ENCODE measurements around the gene NDUFA13. TPM values are rescaled to one million over a fixed set of nuclear protein-coding genes. Genes with fewer than 3 reads are reported as not detected.

The NDUFA13 gene
- polyA plus RNA-seq, 1 of the 3 experiments (the other 2 are of a cell fraction): 1,828 TPM

DNA sequence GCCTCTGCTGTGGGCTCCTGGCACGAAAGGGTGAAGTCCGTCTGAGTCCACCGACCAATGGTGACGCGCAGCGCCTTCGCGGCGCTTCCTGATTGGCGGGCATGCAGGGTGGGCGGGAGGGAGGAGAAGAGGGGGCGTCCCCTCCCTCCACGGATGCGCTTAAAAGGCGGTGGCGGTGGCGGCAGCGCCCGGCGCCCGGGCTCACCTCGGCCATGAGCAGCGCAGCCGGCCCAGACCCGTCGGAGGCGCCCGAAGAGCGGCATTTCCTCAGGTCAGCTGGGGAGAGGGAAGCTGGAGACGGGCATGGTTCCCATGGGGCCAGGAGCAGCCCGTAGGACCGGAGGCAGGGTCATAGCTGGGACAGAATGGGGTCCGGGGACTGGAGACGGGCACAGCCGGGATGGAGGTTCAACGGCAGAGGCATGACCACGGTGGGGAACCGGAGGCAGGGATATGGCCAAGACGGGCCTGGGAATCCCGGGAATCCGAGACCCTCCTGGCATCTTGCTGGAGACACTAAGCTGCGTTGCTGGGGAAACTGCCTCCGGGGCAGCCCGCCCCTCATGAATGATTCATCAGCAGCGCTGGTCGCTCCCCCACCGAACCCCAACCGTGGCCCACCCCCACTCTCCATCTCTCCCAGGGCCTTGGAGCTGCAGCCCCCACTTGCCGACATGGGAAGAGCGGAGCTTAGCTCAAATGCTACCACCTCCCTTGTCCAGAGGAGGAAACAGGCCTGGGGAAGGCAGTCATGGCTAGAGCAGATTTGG is 12.9 kb downstream of the NDUFA13 start, which contains the start of gene YJEFN3:
Gene YJEFN3 (plus strand): TSS at position 191 of the 770 bp plus-strand sequence. CDS start 22 bp downstream, at position 213.
- Histone ChIP-seq H3K4me3 (ENCODE audit: low read depth in 2 of 2, low read length in 1 of 2) (peak within 1 kb of the TSS in 1 of 2 experiments; percentile 45; a peak in 1 of 4 replicates), H2AFZ (ENCODE audit: low read depth) (no peak within 1 kb of the TSS), H3K9me2 (no peaks in the 10 kb centered on the region), H3K27me3 (ENCODE audit: insufficient read depth) (no peaks in the 10 kb centered on the region), H3F3A (replicated peaks; ENCODE audit: insufficient read depth) (peaks cover 8% of the 10 kb centered on the region), H3K4me1 (ENCODE audit: control insufficient read depth in 1 of 2, insufficient read depth in 2 of 2, low read depth in 1 of 2, low read length in 1 of 2) (peaks cover 0 to 14% of the 10 kb centered on the region in 2 experiments; a peak in 1 of 4 replicates), H3K4me2 (no peak within 1 kb of the TSS), H4K20me1 (ENCODE audit: insufficient read depth) (peaks cover 36% of the 10 kb centered on the region), H3K9me3 (no peaks in the 10 kb centered on the region), H3K36me3 (replicated peaks in 1 of 2; ENCODE audit: control insufficient read depth in 1 of 2, insufficient read depth in 2 of 2, low read length in 1 of 2) (peaks cover 5 to 16% of the 10 kb centered on the region in 2 experiments), H3K9ac (no peak within 1 kb of the TSS), H3K79me2 (ENCODE audit: insufficient read depth) (peaks cover 18% of the 10 kb centered on the region), H3K27ac (ENCODE audit: low read depth in 2 of 2, low read length in 1 of 2) (no peak within 1 kb of the TSS; a peak in 1 of 4 replicates)
- DNase-seq: peak; percentile 98
- ChIA-PET CTCF (interaction anchor here (0.6 to 15.3 kb wide), 6 partner anchors 10 to 125 kb away, joined by 3 to 258 read pairs (median 6); partner anchors contain the start of genes CILP2, GMIP and NDUFA13), POLR2A (interaction anchor here (0.6 to 2.5 kb wide), 6 partner anchors 9 to 135 kb away, joined by 3 to 15 read pairs (median 4); partner anchors contain the start of genes CILP2, GMIP, NDUFA13 and TSSK6)
- WGBS (ENCODE audit: low lambda C conversion rate): 47% methylated on average over 30 of the region's 50 CpGs
- TF ChIP-seq JUND (IDR thresholded peaks at IDR 0.05): 0 out of 2 replicates have a peak, but pooled peaks have one; percentile 5
- no peak for TF ChIP-seq CHD2 (IDR thresholded peaks at IDR 0.05; ENCODE audit: low read length, partially characterized antibody)
- TF ChIP-seq TAF1 (IDR thresholded peaks at IDR 0.05; ENCODE audit: borderline replicate concordance, low read depth, low read length): no peak
- TF ChIP-seq, protein P1, sequence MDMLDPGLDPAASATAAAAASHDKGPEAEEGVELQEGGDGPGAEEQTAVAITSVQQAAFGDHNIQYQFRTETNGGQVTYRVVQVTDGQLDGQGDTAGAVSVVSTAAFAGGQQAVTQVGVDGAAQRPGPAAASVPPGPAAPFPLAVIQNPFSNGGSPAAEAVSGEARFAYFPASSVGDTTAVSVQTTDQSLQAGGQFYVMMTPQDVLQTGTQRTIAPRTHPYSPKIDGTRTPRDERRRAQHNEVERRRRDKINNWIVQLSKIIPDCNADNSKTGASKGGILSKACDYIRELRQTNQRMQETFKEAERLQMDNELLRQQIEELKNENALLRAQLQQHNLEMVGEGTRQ (IDR thresholded peaks at IDR 0.05; ENCODE audit: borderline replicate concordance, low read depth, low read length): no peak
- TF ChIP-seq POLR2AphosphoS5 (IDR thresholded peaks at IDR 0.05; ENCODE audit: low read depth, low read length): peak; percentile 39
- no peak for TF ChIP-seq FOSL2 (IDR thresholded peaks at IDR 0.05; ENCODE audit: borderline replicate concordance, low read depth)
- TF ChIP-seq TCF12 (IDR thresholded peaks at IDR 0.05): no peak
- TF ChIP-seq EP300 (IDR thresholded peaks at IDR 0.05; ENCODE audit: borderline replicate concordance in 1 of 2, low read depth in 1 of 2, low read length in 1 of 2): no peak
- TF ChIP-seq, protein P2, sequence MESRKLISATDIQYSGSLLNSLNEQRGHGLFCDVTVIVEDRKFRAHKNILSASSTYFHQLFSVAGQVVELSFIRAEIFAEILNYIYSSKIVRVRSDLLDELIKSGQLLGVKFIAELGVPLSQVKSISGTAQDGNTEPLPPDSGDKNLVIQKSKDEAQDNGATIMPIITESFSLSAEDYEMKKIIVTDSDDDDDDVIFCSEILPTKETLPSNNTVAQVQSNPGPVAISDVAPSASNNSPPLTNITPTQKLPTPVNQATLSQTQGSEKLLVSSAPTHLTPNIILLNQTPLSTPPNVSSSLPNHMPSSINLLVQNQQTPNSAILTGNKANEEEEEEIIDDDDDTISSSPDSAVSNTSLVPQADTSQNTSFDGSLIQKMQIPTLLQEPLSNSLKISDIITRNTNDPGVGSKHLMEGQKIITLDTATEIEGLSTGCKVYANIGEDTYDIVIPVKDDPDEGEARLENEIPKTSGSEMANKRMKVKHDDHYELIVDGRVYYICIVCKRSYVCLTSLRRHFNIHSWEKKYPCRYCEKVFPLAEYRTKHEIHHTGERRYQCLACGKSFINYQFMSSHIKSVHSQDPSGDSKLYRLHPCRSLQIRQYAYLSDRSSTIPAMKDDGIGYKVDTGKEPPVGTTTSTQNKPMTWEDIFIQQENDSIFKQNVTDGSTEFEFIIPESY (IDR thresholded peaks at IDR 0.05; ENCODE audit: borderline replicate concordance, low read depth): no peak

DNA sequence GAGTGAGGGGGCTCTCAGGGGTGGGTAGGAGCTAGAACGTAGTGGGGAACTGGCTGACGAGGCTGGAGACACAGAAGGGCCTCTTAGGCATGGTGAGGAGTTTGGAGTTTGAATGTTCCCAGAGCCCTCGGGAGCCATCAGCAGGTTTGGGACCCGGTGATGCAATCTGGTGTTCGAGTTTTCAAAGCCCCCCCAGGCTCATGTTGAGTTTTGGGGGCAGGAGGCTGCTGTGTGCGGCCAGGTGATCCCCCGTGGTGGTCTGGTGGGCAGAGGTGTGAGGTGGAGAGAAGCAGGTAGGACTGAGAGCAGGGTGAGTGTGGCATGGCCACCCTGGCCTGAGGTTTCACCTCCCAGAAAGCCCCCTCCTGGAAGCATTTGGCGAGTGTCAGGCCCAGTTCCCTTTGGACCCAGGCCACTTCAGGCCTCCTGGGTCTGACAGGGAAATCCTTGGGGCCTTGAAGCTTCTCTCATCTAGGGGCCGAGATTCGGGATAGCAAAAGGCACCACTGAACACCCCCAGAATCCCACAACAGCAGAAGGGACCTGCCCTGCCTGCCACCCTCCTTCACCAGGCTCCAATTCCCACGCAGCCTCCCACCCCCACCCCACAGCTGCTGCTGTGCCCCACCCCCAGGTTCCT is 13.9 kb downstream of the NDUFA13 start:
- H3K79me2 ChIP-seq (ENCODE audit: insufficient read depth): peaks cover 8% of the 10 kb centered on the region; the same call in 1 of the 2 replicates
- no peak overlapping the region for H2AFZ ChIP-seq (ENCODE audit: low read depth)
- no peaks in the 10 kb centered on the region for H3K9me2 ChIP-seq
- TF ChIP-seq, protein P2 (IDR thresholded peaks at IDR 0.05; ENCODE audit: borderline replicate concordance, low read depth): no peak
- no peak for TF ChIP-seq NRF1 (IDR thresholded peaks at IDR 0.05; ENCODE audit: low read depth, low read length)
- TF ChIP-seq POLR2AphosphoS5 (IDR thresholded peaks at IDR 0.05; ENCODE audit: low read depth, low read length): no peak
- WGBS (ENCODE audit: low lambda C conversion rate): 100% methylated on average over 6 of the region's 11 CpGs
- CTCF ChIA-PET: interaction anchor here (1.3 to 15.3 kb wide), 7 partner anchors 9 to 110 kb away, joined by 3 to 258 read pairs (median 19); partner anchors contain the start of genes CILP2, GMIP, NDUFA13 and TSSK6
- H3K9ac ChIP-seq: no peak overlapping the region
- POLR2A ChIA-PET: interaction anchor here (0.9 to 2.5 kb wide), 3 partner anchors 11 to 114 kb away, joined by 5 to 15 read pairs (median 6); partner anchors contain the start of genes GMIP, NDUFA13 and TSSK6
- no peaks in the 10 kb centered on the region for H3K9me3 ChIP-seq
- no peak for DNase-seq
- H4K20me1 ChIP-seq (ENCODE audit: insufficient read depth): peaks cover 26% of the 10 kb centered on the region
- H3K4me2 ChIP-seq: no peak overlapping the region
- H3K27me3 ChIP-seq (ENCODE audit: insufficient read depth): no peaks in the 10 kb centered on the region
- no peak overlapping the region for H3K4me3 ChIP-seq (ENCODE audit: low read depth in 2 of 2, low read length in 1 of 2)
- peaks cover 0 to 14% of the 10 kb centered on the region in 2 experiments; a peak in 1 of 4 replicates for H3K4me1 ChIP-seq (ENCODE audit: control insufficient read depth in 1 of 2, insufficient read depth in 2 of 2, low read depth in 1 of 2, low read length in 1 of 2)
- peaks cover 14% of the 10 kb centered on the region for H3F3A ChIP-seq (replicated peaks; ENCODE audit: insufficient read depth)
- H3K27ac ChIP-seq (ENCODE audit: low read depth in 2 of 2, low read length in 1 of 2): no peak overlapping the region
- H3K36me3 ChIP-seq (replicated peaks in 1 of 2; ENCODE audit: control insufficient read depth in 1 of 2, insufficient read depth in 2 of 2, low read length in 1 of 2): peaks cover 5 to 12% of the 10 kb centered on the region in 2 experiments

All from SK-N-SH (cell line).